Measurements from ENCODE around the gene CFAP206. TPM values are rescaled to one million over a fixed set of nuclear protein-coding genes. Genes with fewer than 3 reads are reported as not detected.

Gene CFAP206, protein sequence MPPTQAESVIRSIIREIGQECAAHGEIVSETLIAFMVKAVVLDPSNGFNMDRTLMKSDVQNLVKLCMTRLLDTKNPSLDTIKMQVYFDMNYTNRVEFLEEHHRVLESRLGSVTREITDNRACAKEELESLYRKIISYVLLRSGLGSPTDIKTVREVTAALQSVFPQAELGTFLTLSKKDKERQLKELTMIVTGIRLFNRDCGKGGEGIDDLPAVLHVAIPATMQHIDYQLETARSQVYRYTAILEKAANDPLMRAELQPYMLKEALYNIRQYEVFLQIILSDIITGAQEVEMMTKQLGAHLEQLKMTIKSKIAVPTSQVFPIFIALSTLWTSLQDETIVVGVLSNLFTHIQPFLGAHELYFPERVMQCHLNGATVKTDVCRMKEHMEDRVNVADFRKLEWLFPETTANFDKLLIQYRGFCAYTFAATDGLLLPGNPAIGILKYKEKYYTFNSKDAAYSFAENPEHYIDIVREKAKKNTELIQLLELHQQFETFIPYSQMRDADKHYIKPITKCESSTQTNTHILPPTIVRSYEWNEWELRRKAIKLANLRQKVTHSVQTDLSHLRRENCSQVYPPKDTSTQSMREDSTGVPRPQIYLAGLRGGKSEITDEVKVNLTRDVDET
- polyA plus RNA-seq (5.7 and 6.6 TPM in 2 replicates), polyA minus RNA-seq (6.9 and 9.5 TPM in 2 replicates)

- Histone ChIP-seq H3K27ac (ENCODE audit: low read length) (peak within 1 kb of the TSS; percentile 90), H3F3A (ENCODE audit: insufficient read depth, low read length, poor library complexity, severe bottlenecking) (peaks cover 7% of the 10 kb centered on the region), H3K36me3 (ENCODE audit: insufficient read depth, low read length) (no peaks in the 10 kb centered on the region), H3K27me3 (ENCODE audit: insufficient read depth, low read depth, low read length) (no peaks in the 10 kb centered on the region), H4K20me1 (ENCODE audit: insufficient read depth) (no peaks in the 10 kb centered on the region), H3K9ac (ENCODE audit: low read length) (peak within 1 kb of the TSS; percentile 88), H3K4me3 (ENCODE audit: low read length) (peak within 1 kb of the TSS; percentile 90), H3K4me2 (ENCODE audit: low read length) (peak within 1 kb of the TSS; percentile 60), H3K79me2 (replicated peaks; ENCODE audit: insufficient read depth, low read length) (no peaks in the 10 kb centered on the region), H3K9me2 (ENCODE audit: insufficient read depth, low read length) (no peaks in the 10 kb centered on the region), H3K9me3 (ENCODE audit: low read length) (no peaks in the 10 kb centered on the region), H2AFZ (ENCODE audit: low read depth, low read length) (peak within 1 kb of the TSS; percentile 94)
- TF ChIP-seq SMC3 (conservative IDR thresholded peaks at IDR 0.05; ENCODE audit: poor library complexity) (peak; percentile 52), TAF1 (IDR thresholded peaks at IDR 0.05; ENCODE audit: low read depth) (no peak), REST (IDR thresholded peaks at IDR 0.05; ENCODE audit: borderline replicate concordance) (no peak), MXI1 (conservative IDR thresholded peaks at IDR 0.05; ENCODE audit: poor library complexity, severe bottlenecking) (peak; percentile 84), RAD21 (conservative IDR thresholded peaks at IDR 0.05) (no peak), EP300 (conservative IDR thresholded peaks at IDR 0.05; ENCODE audit: poor library complexity, severe bottlenecking) (peak; percentile 20), CTCF (IDR thresholded peaks at IDR 0.05; ENCODE audit: poor library complexity, severe bottlenecking) (peak; percentile 45), EZH2 (IDR thresholded peaks at IDR 0.05; ENCODE audit: borderline replicate concordance, insufficient read depth, low read length, poor library complexity, severe bottlenecking) (no peak), POLR2AphosphoS5 (IDR thresholded peaks at IDR 0.05) (peak; percentile 64)
Measured at GRCh38 chr6:87407901-87408720, at the start of gene CFAP206. Gene CFAP206, plus strand, starts transcription at chr6:87407972. Its CDS starts 1,868 bp downstream, at chr6:87409840.

Measured in neural cell (in vitro differentiated cells).